Natural killer cell (primary cell): ENCODE data around the gene SECISBP2L. TPM values are rescaled to one million over a fixed set of nuclear protein-coding genes. Genes with fewer than 3 reads are reported as not detected.

Experiments used
- ATAC-seq, 3 donors: fragments of 150-1000 bp in 2 of 3; fragments of 200-7000 bp in 1 of 3; cut with Tn5 transposase; 1 replicate in 1 of 3; 2 replicates in 2 of 3; pipeline ENCODE4 v1.10.0; 2021; ENCODE audit warnings: mild to moderate bottlenecking in 2 of 3, moderate library complexity in 2 of 3
- DNase-seq, 2 donors: peaks; one replicate each; pipeline versions ENCODE4 v3.0.0 to v3.0.0-alpha.2; 2013 to 2021; ENCODE audit warnings: mixed read lengths in 1 of 2
- H3K27ac ChIP-seq: one replicate; pipeline ENCODE4 v1.5.1; 2013; ENCODE audit warnings: mild to moderate bottlenecking, low read length
- H3K27me3 ChIP-seq: one replicate; pipeline ENCODE4 v1.6.1; 2013; ENCODE audit warnings: low read length; ENCODE audit not compliant: control insufficient read depth, insufficient read depth
- H3K36me3 ChIP-seq: one replicate; pipeline ENCODE4 v1.6.1; 2013; ENCODE audit warnings: low read length; ENCODE audit not compliant: control insufficient read depth, insufficient read depth
- H3K4me1 ChIP-seq: one replicate; pipeline ENCODE4 v1.6.1; 2013; ENCODE audit warnings: low read length; ENCODE audit not compliant: control insufficient read depth, insufficient read depth
- H3K4me3 ChIP-seq: one replicate; pipeline ENCODE4 v1.5.1; 2013; ENCODE audit warnings: low read length
- H3K9me3 ChIP-seq: one replicate; pipeline ENCODE4 v1.6.1; 2013; ENCODE audit warnings: low read length; ENCODE audit not compliant: control insufficient read depth, insufficient read depth
- H3K27ac Mint-ChIP-seq, 2 donors: one replicate each; pipeline ENCODE4 v1.8.0; 2022; ENCODE audit warnings: mild to moderate bottlenecking in 2 of 2, mixed read lengths in 2 of 2, moderate library complexity in 1 of 2
- H3K27me3 Mint-ChIP-seq, 2 donors: one replicate each; pipeline ENCODE4 v1.8.0; 2022; ENCODE audit warnings: low read depth in 2 of 2, mixed read lengths in 2 of 2
- H3K36me3 Mint-ChIP-seq: one replicate; pipeline ENCODE4 v1.8.0; 2022; ENCODE audit warnings: mixed read lengths
- H3K4me1 Mint-ChIP-seq, 2 donors: one replicate each; pipeline ENCODE4 v1.8.0; 2022; ENCODE audit warnings: mixed read lengths in 2 of 2
- H3K4me3 Mint-ChIP-seq: one replicate; pipeline ENCODE4 v1.8.0; 2022; ENCODE audit warnings: mild to moderate bottlenecking, moderate library complexity, mixed read lengths
- H3K9me3 Mint-ChIP-seq, 2 donors: one replicate each; pipeline ENCODE4 v1.8.0; 2022; ENCODE audit warnings: mixed read lengths in 2 of 2
- WGBS: methylation state at CpG from one replicate; pipeline ENCODE4 v1.1.7; 2013; ENCODE audit warnings: missing lambda C conversion rate; ENCODE audit not compliant: insufficient coverage; 5-methylcytosine and 5-hydroxymethylcytosine counted together
- intact Hi-C: fragments of 100-400 bp; cut with micrococcal nuclease; formaldehyde crosslinking; loops from one replicate; pipeline ENCODE4 v1.14.2; 2022
- total RNA-seq, 4 donors: library from RNA; stranded (reverse); fragments of 120-200 nt in 1 of 4; gene quantifications; one replicate each; pipeline versions ENCODE4 v1.2.3 to v1.2.4, GENCODE V29; 2013 to 2022
- TF ChIP-seq, protein P1 (sequence below): fragments of 200-600 bp; IDR thresholded peaks from one replicate; pipeline ENCODE4 v1.8.0; 2022; ENCODE audit warnings: antibody characterized with exemption

SECISBP2L gene
- total RNA-seq, 3 donors from 2014 or later (not counting 1 experiment from before 2014, with no cell fraction given) = 78.8 to 97.7 (median 93.7) TPM

DNA sequence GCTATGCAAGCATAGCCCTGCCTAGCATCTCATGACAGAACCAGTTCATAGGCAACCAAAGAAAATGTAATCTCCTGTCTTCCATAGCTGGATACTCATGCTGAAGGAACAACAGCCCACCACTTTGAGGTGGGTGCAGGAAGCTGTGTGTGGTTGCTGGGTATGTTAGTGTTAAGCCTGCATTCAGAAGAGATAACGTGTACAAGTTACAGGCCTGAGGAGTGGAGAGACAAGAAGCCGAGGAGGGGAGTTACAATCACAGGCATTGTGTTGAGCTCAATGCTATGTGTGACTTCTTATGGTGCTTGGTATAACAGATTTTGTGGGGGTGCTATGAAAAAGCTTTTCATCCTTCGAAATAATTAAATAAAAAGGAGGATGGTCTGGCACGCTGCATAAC is 42.8 kb upstream of the SECISBP2L start:
- no peaks in the 10 kb centered on the region for H3K36me3 ChIP-seq
- no peaks in the 10 kb centered on the region for H3K36me3 Mint-ChIP-seq
- no peaks in the 10 kb centered on the region for H3K9me3 Mint-ChIP-seq
- ATAC-seq (no peak), DNase-seq (no peak)
- no peak overlapping the region for H3K27ac ChIP-seq
- H3K27me3 ChIP-seq = no peaks in the 10 kb centered on the region
- H3K4me1 Mint-ChIP-seq = no peaks in the 10 kb centered on the region
- no peak overlapping the region for H3K4me3 Mint-ChIP-seq
- intact Hi-C loops = no loop called here
- WGBS = 95% methylated on average over 4 of the region's 4 CpGs
- TF ChIP-seq, protein P1, sequence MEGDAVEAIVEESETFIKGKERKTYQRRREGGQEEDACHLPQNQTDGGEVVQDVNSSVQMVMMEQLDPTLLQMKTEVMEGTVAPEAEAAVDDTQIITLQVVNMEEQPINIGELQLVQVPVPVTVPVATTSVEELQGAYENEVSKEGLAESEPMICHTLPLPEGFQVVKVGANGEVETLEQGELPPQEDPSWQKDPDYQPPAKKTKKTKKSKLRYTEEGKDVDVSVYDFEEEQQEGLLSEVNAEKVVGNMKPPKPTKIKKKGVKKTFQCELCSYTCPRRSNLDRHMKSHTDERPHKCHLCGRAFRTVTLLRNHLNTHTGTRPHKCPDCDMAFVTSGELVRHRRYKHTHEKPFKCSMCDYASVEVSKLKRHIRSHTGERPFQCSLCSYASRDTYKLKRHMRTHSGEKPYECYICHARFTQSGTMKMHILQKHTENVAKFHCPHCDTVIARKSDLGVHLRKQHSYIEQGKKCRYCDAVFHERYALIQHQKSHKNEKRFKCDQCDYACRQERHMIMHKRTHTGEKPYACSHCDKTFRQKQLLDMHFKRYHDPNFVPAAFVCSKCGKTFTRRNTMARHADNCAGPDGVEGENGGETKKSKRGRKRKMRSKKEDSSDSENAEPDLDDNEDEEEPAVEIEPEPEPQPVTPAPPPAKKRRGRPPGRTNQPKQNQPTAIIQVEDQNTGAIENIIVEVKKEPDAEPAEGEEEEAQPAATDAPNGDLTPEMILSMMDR = no peak
- H3K9me3 ChIP-seq = no peaks in the 10 kb centered on the region
- no peaks in the 10 kb centered on the region for H3K27me3 Mint-ChIP-seq
- no peaks in the 10 kb centered on the region for H3K4me1 ChIP-seq
- H3K4me3 ChIP-seq = no peak overlapping the region
- H3K27ac Mint-ChIP-seq = no peak overlapping the region

DNA sequence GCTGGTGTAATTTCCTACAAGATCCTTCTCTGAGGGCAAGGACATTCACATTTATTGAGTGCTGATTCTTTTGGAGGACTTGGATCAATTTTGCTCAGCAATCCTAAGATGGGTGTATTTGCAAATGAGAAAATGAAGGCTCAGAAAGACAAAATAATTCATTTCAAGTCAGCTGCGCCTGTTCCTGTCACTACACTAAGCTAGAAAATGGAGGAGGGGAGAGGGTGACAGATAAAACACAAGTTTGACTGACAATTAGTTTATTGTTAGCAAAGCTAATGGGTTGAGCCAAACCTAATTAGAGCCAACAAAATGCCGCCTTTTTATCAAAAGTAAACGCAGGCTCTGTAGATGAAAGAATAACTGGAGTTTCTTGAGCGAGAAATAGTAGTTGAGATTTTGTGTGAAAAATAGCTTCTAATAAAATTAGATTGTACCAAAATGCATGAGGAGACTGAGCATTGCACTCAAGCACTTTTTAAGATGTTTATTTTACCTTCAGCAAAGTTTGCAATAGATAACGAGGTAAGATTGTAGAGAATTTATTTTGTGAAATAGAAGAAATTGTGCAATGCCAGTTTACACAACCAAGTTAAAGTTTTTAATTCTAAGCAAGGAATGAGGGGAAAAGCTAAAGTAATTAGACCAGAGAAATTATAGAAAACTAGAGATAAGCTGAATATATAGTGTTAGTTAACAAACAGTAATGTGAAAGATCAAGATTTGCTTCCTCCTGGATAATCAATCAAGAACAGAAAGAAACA is 39.6 kb upstream of the SECISBP2L start:
- Mint-ChIP-seq H3K4me1 (no peaks in the 10 kb centered on the region), H3K27me3 (peaks cover 0 to 2% of the 10 kb centered on the region in 2 donors), H3K27ac (no peak overlapping the region), H3K36me3 (no peaks in the 10 kb centered on the region), H3K9me3 (no peaks in the 10 kb centered on the region), H3K4me3 (no peak overlapping the region)
- intact Hi-C loops = no loop called here
- TF ChIP-seq, protein P1 = no peak
- H3K27me3 ChIP-seq = no peaks in the 10 kb centered on the region
- H3K4me3 ChIP-seq = no peak overlapping the region
- no peaks in the 10 kb centered on the region for H3K36me3 ChIP-seq
- H3K9me3 ChIP-seq = no peaks in the 10 kb centered on the region
- DNase-seq (no peak), ATAC-seq (no peak)
- no peaks in the 10 kb centered on the region for H3K4me1 ChIP-seq
- H3K27ac ChIP-seq = no peak overlapping the region
- WGBS = 94% methylated on average over 5 of the region's 5 CpGs

DNA sequence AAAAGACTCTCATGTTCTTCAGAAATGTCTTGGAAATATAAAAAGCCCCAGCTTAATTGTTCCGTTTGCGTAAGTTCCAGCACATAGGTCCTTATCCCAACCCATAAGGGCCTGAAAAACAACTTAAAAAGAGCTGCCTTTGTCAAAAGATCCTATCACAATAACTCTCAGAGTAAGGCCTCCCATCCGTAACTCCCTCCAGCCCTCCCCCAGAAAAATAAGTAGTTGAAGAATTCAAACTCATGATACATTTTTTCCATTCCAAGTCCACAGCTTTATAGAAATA is 38.0 kb upstream of the SECISBP2L start:
- TF ChIP-seq, protein P1 = no peak
- H3K9me3 ChIP-seq = no peaks in the 10 kb centered on the region
- Mint-ChIP-seq H3K4me1 (no peaks in the 10 kb centered on the region), H3K4me3 (no peak overlapping the region), H3K9me3 (no peaks in the 10 kb centered on the region), H3K36me3 (no peaks in the 10 kb centered on the region), H3K27me3 (peaks cover 0 to 5% of the 10 kb centered on the region in 2 donors), H3K27ac (no peak overlapping the region)
- no peaks in the 10 kb centered on the region for H3K27me3 ChIP-seq
- intact Hi-C loops = no loop called here
- WGBS = 100% methylated on average over 3 of the region's 3 CpGs
- H3K4me1 ChIP-seq = no peaks in the 10 kb centered on the region
- no peak overlapping the region for H3K27ac ChIP-seq
- no peaks in the 10 kb centered on the region for H3K36me3 ChIP-seq
- DNase-seq = no peak
- H3K4me3 ChIP-seq = no peak overlapping the region
- no peak for ATAC-seq
